Caco-2 (cell line): ENCODE measurements around the gene ELP5. TPM values are rescaled to one million over a fixed set of nuclear protein-coding genes. Genes with fewer than 3 reads are reported as not detected.

Experiments used
- BruUV-seq: library from RNA; stranded (reverse); fragments of 400-500 nt; replicated peaks from 2 replicates; lab custom pipeline; 2021; lab: Mats Ljungman, UMichigan
- CTCF ChIA-PET: fragments of 300-600 bp; sonication (Branson Sonifier 250); formaldehyde crosslinking; loops from one replicate; lab custom pipeline; 2022; ENCODE audit warnings: antibody characterized with exemption; lab: Charles Lee
- POLR2A ChIA-PET: fragments of 300-600 bp; sonication (Branson Sonifier 250); formaldehyde crosslinking; loops from one replicate; lab custom pipeline; 2022; ENCODE audit warnings: antibody characterized with exemption; lab: Charles Lee
- DNase-seq, 2 experiments: peaks; one replicate each; pipeline versions ENCODE4 v3.0.0 to v3.0.0-alpha.2; 2020 to 2022
- H3K27me3 ChIP-seq: replicated peaks from 2 replicates; pipeline ENCODE4 v1.6.0; 2011; ENCODE audit warnings: low read length; ENCODE audit not compliant: control insufficient read depth, insufficient read depth
- H3K36me3 ChIP-seq: 2 replicates; pipeline ENCODE4 v1.5.1; 2011; ENCODE audit warnings: low read length; ENCODE audit not compliant: control insufficient read depth, insufficient read depth
- H3K4me1 ChIP-seq: fragments of 250-450 bp; sonication (Bioruptor Pico); 2 replicates; pipeline ENCODE4 v1.5.1; 2020; ENCODE audit warnings: mild to moderate bottlenecking
- H3K4me3 ChIP-seq: 2 replicates; pipeline ENCODE4 v1.5.1; 2011; ENCODE audit warnings: low read depth, mild to moderate bottlenecking, control low read depth, low read length
- H3K9me3 ChIP-seq: fragments of 250-450 bp; sonication (Bioruptor Pico); 2 replicates; pipeline ENCODE4 v1.5.1; 2020; ENCODE audit warnings: mild to moderate bottlenecking, moderate library complexity
- H3K27ac Mint-ChIP-seq: one replicate; pipeline ENCODE4 v1.8.0; 2022; ENCODE audit warnings: mixed read lengths; ENCODE audit not compliant: unreplicated experiment
- H3K27me3 Mint-ChIP-seq: one replicate; pipeline ENCODE4 v1.8.0; 2022; ENCODE audit warnings: mixed read lengths; ENCODE audit not compliant: insufficient read depth, unreplicated experiment
- H3K36me3 Mint-ChIP-seq: one replicate; pipeline ENCODE4 v1.8.0; 2022; ENCODE audit warnings: mild to moderate bottlenecking, mixed read lengths; ENCODE audit not compliant: insufficient read depth, unreplicated experiment
- H3K4me1 Mint-ChIP-seq: one replicate; pipeline ENCODE4 v1.8.0; 2022; ENCODE audit warnings: low read depth, mixed read lengths; ENCODE audit not compliant: unreplicated experiment
- H3K4me3 Mint-ChIP-seq: one replicate; pipeline ENCODE4 v1.8.0; 2022; ENCODE audit warnings: mild to moderate bottlenecking, moderate library complexity, mixed read lengths; ENCODE audit not compliant: unreplicated experiment
- H3K9me3 Mint-ChIP-seq: one replicate; pipeline ENCODE4 v1.8.0; 2022; ENCODE audit warnings: mixed read lengths; ENCODE audit not compliant: unreplicated experiment
- intact Hi-C: fragments of 100-400 bp; cut with micrococcal nuclease; formaldehyde crosslinking; loops from one replicate; pipeline ENCODE4 v1.10.0; 2022; ENCODE audit not compliant: unreplicated experiment
- total RNA-seq: library from RNA; stranded (reverse); gene quantifications from 2 replicates; pipeline ENCODE4 v1.2.3, GENCODE V29; 2022
- TF ChIP-seq, protein P1 (sequence below), 2 experiments: fragments of 200-600 bp in 1 of 2; IDR thresholded peaks; 1 replicate in 1 of 2; 2 replicates in 1 of 2; pipeline versions ENCODE4 v1.5.1 to v1.8.0; 2011 to 2022; ENCODE audit warnings: antibody characterized with exemption in 1 of 2, control low read depth in 1 of 2, inconsistent platforms in 1 of 2, low read depth in 1 of 2, low read length in 1 of 2, mild to moderate bottlenecking in 1 of 2, moderate library complexity in 1 of 2; ENCODE audit not compliant: insufficient read depth in 1 of 2, severe bottlenecking in 1 of 2, unreplicated experiment in 1 of 2

The ELP5 gene
- total RNA-seq, 1 experiment from 2014 or later = 43.2 TPM

DNA sequence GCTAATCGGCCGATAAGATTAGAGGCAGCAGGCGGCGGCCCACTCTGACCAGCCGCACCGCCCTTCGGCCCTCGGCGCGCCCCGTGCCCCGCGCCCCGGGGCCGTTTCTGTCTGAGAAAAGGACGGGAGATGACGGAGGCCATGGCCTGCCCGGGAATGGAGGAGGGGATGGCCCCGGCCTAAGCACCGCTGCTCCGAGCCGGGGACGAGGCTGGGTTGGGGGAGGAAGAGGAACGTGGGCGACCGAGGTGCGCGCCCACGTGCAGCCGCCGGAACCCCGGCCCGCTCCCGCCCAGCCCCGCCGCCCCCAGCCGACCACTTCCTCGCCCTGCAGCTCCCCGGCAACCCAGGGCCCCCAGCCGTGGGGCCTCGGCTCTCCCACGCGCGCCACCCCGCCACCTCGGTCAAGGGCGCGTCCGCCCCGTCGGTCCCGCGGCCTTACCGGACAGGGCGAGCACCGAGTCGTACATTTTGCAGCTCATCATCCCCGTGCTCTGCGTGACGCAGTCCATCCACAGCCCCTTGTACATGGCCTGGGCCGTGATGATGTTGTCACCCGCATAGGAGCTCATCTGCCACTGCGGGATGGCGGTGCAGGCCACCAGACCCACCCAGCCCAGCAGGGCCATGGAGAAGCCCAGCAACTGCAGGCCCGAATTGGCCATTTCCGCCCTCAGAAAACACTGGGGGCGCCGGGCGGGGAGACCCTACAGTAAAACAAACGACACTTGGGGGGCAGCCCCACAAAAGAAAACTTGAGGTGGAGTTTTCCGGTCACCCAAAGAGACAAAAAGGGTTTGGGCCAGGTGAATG is 9.6 kb downstream of the ELP5 start:
- H3K27me3 ChIP-seq = no peaks in the 10 kb centered on the region
- H3K4me1 Mint-ChIP-seq = peaks cover 9% of the 10 kb centered on the region
- TF ChIP-seq, protein P1, sequence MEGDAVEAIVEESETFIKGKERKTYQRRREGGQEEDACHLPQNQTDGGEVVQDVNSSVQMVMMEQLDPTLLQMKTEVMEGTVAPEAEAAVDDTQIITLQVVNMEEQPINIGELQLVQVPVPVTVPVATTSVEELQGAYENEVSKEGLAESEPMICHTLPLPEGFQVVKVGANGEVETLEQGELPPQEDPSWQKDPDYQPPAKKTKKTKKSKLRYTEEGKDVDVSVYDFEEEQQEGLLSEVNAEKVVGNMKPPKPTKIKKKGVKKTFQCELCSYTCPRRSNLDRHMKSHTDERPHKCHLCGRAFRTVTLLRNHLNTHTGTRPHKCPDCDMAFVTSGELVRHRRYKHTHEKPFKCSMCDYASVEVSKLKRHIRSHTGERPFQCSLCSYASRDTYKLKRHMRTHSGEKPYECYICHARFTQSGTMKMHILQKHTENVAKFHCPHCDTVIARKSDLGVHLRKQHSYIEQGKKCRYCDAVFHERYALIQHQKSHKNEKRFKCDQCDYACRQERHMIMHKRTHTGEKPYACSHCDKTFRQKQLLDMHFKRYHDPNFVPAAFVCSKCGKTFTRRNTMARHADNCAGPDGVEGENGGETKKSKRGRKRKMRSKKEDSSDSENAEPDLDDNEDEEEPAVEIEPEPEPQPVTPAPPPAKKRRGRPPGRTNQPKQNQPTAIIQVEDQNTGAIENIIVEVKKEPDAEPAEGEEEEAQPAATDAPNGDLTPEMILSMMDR (IDR thresholded peaks at IDR 0.05; ENCODE audit: insufficient read depth in 1 of 2, low read depth in 1 of 2, low read length in 1 of 2, severe bottlenecking in 1 of 2, unreplicated experiment in 1 of 2) = no peak
- POLR2A ChIA-PET = interaction anchor here (0.7 to 0.8 kb wide), 2 partner anchors 47 to 238 kb away, joined by 4 to 7 read pairs; no protein-coding TSS in a partner anchor
- H3K9me3 ChIP-seq = no peaks in the 10 kb centered on the region
- H3K4me1 ChIP-seq = peaks cover 26% of the 10 kb centered on the region
- BruUV-seq = TSS peak; percentile 65
- H3K27ac Mint-ChIP-seq = peak overlapping the region; percentile 97
- peaks cover 71% of the 10 kb centered on the region for H3K36me3 Mint-ChIP-seq
- peaks cover 2% of the 10 kb centered on the region for H3K36me3 ChIP-seq
- H3K9me3 Mint-ChIP-seq = no peaks in the 10 kb centered on the region
- CTCF ChIA-PET = no interaction called here
- intact Hi-C loops = no loop called here
- no peak for DNase-seq
- peak overlapping the region; percentile 98 for H3K4me3 ChIP-seq
- peak overlapping the region; percentile 99 for H3K4me3 Mint-ChIP-seq
- H3K27me3 Mint-ChIP-seq = no peaks in the 10 kb centered on the region

DNA sequence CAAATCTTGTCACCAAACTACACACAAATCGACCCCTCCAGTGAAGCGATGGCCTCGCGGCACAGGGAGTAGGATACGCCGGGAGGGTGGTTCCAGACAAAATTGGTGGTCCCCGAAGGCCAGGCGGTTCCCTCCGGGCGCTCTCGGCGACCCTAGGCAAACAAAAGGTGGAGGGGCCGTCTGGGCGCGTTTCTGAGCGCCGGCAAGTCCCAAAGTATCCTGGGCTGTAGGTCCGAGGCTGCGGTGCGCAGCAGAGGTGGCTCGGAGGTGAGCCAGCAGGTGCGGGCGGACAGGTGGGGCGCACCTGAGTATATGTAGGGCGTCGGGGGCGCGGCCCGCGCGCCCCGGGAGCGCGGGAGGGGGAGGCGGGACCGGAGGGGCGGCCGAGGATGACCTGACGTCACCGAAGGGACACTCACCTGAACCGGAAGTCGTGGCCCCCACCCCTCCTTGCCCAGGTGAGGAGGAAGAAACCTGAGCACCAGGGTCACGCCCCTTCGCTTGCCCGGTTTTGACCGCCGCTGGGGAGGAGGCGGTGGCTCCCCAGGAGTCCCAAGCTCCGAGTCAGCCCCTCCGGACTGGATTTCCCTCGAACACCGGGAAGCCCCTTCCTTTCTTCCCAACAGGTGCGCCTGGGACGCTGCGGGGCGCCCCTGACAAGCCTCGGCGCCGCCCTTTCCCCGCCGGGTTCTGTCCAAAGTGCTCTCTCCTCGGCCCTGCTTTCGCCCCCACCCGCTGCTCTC is 10.3 kb downstream of the ELP5 start, which contains the start of gene CLDN7:
Gene CLDN7 (minus strand): TSS at position 287 of the 743 bp plus-strand sequence. CDS start 435 bp downstream, outside the sequence.
- Histone ChIP-seq H3K4me1 (peaks cover 26% of the 10 kb centered on the region), H3K36me3 (peaks cover 2% of the 10 kb centered on the region), H3K9me3 (no peaks in the 10 kb centered on the region), H3K27me3 (no peaks in the 10 kb centered on the region), H3K4me3 (peak within 1 kb of the TSS; percentile 98)
- Mint-ChIP-seq H3K27ac (peak within 1 kb of the TSS; percentile 97), H3K27me3 (no peaks in the 10 kb centered on the region), H3K9me3 (no peaks in the 10 kb centered on the region), H3K36me3 (peaks cover 63% of the 10 kb centered on the region), H3K4me1 (peaks cover 9% of the 10 kb centered on the region), H3K4me3 (peak within 1 kb of the TSS; percentile 99)
- POLR2A ChIA-PET = interaction anchor here (0.7 kb wide), 1 partner anchor 237 kb away, joined by 4 read pairs; no protein-coding TSS in a partner anchor
- CTCF ChIA-PET = no interaction called here
- intact Hi-C loops = no loop called here
- TF ChIP-seq, protein P1 (IDR thresholded peaks at IDR 0.05; ENCODE audit: insufficient read depth in 1 of 2, low read depth in 1 of 2, low read length in 1 of 2, severe bottlenecking in 1 of 2, unreplicated experiment in 1 of 2) = peak in 1 of 2 experiments; percentile 46
- peak; percentile 92 to 95 for DNase-seq
- no TSS peak for BruUV-seq
